GM12865 (cell line): Measurements from ENCODE around the gene CCDC126.
A peak's percentile ranks its signal among the peaks of the same experiment; 100 is the strongest.
"Not testable (repeated sequence)": the region's sequence is repeated elsewhere in the genome, so short reads cannot be mapped to it uniquely, and the experiment has no call there.

Experiments
- DNase-seq: peaks from one replicate; pipeline ENCODE4 v3.0.0; 2010; ENCODE audit warnings: low read depth
- H3K4me3 ChIP-seq: 2 replicates; pipeline ENCODE4 v1.5.1; 2011; ENCODE audit warnings: mild to moderate bottlenecking, low read depth, low read length, control low read depth
- TF ChIP-seq, protein P1 (sequence below): IDR thresholded peaks from 2 replicates; pipeline ENCODE4 v1.5.1; 2011; ENCODE audit warnings: low read length, control low read depth, low read depth, inconsistent platforms; ENCODE audit not compliant: insufficient read depth; ENCODE audit errors: missing control alignments

Gene CCDC126, protein sequence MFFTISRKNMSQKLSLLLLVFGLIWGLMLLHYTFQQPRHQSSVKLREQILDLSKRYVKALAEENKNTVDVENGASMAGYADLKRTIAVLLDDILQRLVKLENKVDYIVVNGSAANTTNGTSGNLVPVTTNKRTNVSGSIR

DNA sequence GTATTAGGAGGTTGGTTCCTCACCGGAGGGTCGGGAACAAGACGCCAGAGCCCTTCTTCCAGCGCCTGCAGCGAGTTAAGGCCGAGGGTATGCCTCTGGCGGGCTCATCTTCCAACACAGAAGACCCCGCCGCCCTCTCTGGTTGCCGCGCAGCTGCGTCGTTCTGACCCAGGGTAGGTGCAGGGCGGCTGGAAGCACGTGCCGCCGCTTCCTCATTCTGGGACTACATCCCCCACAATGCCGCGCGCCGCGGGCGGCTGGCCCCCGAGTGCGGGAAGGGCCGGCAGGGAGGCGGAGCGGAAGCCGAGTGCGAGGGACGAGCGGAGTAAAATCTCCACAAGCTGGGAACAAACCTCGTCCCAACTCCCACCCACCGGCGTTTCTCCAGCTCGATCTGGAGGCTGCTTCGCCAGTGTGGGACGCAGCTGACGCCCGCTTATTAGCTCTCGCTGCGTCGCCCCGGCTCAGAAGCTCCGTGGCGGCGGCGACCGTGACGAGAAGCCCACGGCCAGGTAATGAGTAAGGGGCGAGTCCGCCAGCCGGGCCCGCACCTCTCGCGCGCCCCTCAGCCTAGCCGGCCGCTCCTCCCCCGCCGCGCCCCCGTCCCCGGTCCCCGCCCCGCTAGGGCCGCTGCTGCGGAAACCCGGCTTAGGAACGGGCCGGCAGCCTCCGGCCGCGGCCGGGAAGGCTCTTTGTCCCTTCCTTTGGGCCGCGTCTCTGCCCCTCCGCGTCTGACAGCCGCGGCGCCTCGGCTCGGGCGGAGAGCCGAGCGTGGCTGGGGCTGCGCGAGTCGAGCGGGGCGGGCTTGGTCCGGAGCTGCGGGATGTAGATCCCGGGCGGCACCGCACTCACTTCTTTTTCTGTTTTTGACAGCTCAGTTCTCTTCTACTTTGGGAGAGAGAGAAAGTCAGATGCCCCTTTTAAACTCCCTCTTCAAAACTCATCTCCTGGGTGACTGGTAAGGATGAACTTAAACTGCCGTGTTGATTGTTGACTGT is at the start of gene CCDC126:
Gene CCDC126 (plus strand): TSS at position 289 of the 998 bp plus-strand sequence. CDS start 13,934 bp downstream, outside the sequence.
- DNase-seq, result peak; percentile 93
- TF ChIP-seq, protein P1, sequence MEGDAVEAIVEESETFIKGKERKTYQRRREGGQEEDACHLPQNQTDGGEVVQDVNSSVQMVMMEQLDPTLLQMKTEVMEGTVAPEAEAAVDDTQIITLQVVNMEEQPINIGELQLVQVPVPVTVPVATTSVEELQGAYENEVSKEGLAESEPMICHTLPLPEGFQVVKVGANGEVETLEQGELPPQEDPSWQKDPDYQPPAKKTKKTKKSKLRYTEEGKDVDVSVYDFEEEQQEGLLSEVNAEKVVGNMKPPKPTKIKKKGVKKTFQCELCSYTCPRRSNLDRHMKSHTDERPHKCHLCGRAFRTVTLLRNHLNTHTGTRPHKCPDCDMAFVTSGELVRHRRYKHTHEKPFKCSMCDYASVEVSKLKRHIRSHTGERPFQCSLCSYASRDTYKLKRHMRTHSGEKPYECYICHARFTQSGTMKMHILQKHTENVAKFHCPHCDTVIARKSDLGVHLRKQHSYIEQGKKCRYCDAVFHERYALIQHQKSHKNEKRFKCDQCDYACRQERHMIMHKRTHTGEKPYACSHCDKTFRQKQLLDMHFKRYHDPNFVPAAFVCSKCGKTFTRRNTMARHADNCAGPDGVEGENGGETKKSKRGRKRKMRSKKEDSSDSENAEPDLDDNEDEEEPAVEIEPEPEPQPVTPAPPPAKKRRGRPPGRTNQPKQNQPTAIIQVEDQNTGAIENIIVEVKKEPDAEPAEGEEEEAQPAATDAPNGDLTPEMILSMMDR, result no peak

DNA sequence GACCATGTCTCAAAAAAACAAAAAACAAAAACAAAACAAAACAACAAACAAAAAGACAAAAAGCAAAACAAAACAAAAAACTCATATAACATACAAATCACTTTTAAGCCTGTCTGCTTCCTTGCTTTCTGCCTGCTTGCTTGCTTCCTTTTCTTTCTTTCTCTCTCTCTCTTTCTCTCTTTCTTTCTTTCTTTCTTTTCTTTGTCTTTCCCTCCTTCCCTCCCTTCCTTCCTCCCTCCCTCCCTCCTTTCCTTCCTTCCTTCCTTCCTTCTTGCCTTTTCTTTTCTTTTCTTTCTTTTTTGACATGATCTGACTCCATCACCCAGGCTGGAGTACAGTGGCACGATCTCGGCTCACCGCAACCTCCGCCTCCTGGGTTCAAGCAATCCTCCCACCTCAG is 49.5 kb upstream of the CCDC126 start:
- no peak for DNase-seq
- no peak overlapping the region for H3K4me3 ChIP-seq
- TF ChIP-seq, protein P1, result no peak

More for the DNA sequence above, at the start of gene CCDC126:
- peak within 1 kb of the TSS; percentile 58 for H3K4me3 ChIP-seq

DNA sequence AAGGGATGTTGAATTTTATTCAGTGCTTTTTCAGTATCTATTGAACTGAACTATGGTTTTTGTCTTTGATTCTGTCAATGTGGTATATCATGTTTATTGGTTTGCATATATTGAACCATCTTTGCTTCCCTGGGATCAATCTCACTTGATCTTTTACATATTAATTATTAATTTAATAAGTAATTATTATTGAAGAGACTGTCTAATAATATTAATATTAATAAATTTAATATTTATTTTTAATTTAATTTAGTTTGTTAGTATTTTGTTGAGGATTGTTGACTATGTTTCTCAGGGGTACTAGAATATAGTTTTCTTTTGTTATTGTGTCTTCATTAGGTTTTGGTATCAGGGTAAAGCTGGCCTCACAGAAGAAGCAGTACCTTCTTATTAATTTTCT is 38.9 kb upstream of the CCDC126 start:
- no peak overlapping the region for H3K4me3 ChIP-seq
- TF ChIP-seq, protein P1, result no peak
- no peak for DNase-seq

DNA sequence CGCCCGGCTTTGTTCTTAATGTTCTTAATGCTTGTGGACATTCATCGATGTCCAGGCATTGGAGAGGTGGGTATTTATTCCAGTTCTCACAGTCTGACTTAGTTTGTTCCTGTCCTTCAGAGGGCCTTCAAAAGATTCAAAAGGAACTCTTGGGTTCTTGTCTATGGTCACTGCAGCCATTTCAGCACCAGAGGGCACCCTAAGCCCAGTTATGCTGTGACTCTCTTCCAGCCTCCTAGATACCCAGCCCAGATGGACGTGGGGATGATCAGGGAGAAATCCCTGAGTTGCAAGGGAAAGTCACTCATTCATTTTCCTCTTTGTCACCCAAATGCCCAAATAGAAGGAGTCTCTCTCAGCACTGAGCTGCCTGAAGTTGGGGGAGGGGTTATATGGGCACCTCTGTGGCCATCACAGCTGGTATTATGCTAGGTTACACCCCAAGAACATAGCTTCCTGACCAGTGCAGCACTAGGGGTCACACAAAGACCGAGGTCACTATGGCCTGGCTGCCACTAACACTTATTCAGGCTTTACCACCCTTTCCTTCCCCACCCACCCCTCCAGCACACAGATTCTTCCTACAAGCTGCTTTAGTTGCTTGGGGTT is 26.5 kb upstream of the CCDC126 start:
- peak; percentile 85 for DNase-seq
- H3K4me3 ChIP-seq, result no peak overlapping the region
- TF ChIP-seq, protein P1, result peak; percentile 84

DNA sequence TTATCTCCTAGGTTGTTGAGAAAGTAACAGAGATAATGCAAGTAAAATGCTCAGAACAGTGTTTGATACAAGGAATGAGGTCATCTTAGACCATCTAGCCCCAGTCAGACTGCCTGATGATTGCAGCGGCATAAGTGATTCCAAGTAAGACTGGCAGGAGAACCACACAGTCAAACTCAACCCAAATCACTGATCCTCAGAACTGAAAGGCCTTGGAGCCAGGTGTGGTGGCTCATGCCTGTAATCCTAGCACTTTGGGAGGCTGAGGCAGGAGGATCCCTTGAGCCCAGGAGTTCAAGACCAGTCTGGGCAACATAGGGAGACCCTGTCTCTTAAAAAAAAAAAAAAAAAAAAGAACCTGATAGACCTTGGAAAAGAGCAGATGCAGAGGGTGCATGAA is 15.2 kb upstream of the CCDC126 start:
- not testable (repeated sequence) for H3K4me3 ChIP-seq, DNase-seq

DNA sequence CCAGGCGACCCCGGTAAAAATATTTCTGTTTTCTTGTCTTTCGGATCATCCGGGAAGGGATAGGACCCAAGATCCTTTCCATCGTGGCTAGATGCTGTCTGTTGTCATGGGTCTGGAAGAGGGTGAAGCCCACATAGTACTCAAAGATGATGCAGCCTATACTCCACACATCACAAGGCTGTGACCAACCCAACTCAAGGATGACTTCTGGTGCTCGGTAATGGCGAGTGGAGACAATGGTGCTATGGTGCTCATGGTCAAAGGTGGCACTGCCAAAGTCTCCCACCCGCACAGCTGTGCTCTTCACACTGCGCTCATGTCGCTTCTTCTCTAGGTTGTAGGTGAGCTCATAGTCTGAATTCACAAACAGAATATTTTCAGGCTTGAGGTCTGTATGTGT is 11.9 kb upstream of the CCDC126 start:
- not testable (repeated sequence) for DNase-seq, H3K4me3 ChIP-seq

DNA sequence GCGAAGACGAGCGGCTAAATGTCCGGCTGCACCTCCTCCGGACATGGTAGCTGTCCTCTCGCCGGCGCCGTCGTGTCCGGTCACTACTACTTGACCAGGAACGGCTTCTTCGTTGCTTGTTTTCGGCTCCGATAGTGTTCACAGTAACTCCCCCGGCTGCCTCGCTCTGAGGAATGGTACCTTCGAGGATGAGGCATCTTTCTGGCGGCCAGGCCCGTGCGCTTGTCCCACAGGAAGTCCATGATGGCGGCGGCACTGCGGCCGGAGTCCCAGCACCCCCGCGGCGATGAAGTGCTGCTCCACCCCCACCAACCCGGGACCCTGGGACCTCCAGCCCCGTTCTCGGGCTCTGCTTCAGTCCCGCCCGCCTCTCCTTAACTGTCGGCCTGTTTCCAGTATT is 11.0 kb upstream of the CCDC126 start:
- H3K4me3 ChIP-seq, result no peak overlapping the region
- TF ChIP-seq, protein P1, result no peak
- no peak for DNase-seq
